ENCODE results near the gene HIVEP3. TPM values are rescaled to one million over a fixed set of nuclear protein-coding genes. Genes with fewer than 3 reads are reported as not detected.

Gene HIVEP3
- total and polyA plus RNA-seq, 2 of the 13 experiments (the other 11 are each of a cell fraction or from before 2014, with no cell fraction given), result 0.05 TPM; not detected in 1

DNA sequence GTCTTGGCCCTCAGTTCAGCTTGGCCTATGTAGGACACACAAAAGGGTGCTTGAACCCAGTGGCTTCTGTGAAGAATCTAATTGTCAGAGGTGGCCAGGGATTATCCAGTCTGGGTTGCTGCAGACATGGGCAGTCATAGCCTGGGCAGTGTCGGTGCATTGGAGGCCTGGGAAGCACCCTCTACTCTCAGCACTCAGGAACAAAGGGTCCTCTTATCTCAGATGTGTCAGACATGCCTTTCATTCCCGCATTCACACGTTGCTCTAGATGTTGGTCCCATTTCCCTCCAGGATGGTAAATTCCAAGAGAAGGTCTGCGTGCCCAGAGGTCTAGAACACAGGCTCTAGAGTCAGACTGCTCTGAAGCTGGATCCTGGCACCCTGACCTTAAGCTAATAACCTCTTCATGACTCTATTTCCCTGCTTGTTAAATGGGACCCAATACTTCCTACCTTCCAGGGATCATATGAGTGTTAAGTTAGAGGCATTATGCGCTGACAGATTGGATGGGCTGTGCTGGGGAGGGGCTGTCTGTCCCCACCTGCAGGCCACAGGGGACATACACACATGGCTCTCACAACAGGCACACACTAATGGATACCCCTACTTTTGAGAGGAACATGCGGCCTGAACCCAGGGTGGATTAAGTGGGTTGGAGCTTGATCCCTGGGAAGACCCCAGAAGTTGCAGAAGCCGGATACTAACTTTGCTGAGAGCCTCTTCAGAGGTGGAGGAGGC lies 417.8 kb downstream of the HIVEP3 start:
- WGBS (ENCODE audit: low lambda C conversion rate), result 11% methylated on average over 3 of the region's 7 CpGs
- H3K79me2 ChIP-seq (ENCODE audit: insufficient read depth, low read length), result no peaks in the 10 kb centered on the region
- H3K4me3 ChIP-seq (replicated peaks in 1 of 3; ENCODE audit: insufficient read depth in 1 of 3, low read depth in 2 of 3, low read length in 3 of 3), result no peak overlapping the region
- CTCF ChIA-PET (ENCODE audit: low intra/inter-chr PET ratio, low total read pairs), result no interaction called here
- H2AFZ ChIP-seq (ENCODE audit: low read length), result no peak overlapping the region
- H3K27me3 ChIP-seq (ENCODE audit: control insufficient read depth in 1 of 2, insufficient read depth in 2 of 2, low read length in 2 of 2), result peaks cover 0 to 16% of the 10 kb centered on the region in 2 experiments; a peak in 2 of 5 replicates
- intact Hi-C loops (cut with micrococcal nuclease; ENCODE audit: unreplicated experiment), result no loop called here
- ATAC-seq (no peak), FAIRE-seq (no peak), DNase-seq (ENCODE audit: low spot score) (peak; percentile 19)
- no peak overlapping the region for H3K27ac ChIP-seq (ENCODE audit: extremely low read length, insufficient read depth, low read length)
- no TSS peak for BruUV-seq (replicated peaks)
- H3K4me1 ChIP-seq (ENCODE audit: insufficient read depth, low read length), result no peaks in the 10 kb centered on the region
- in situ Hi-C loops (cut with HindIII; ENCODE audit: extremely low pct_ligation_motif_present, low pct_unique_long_range_greater_than_20kb), result no loop called here
- no peaks in the 10 kb centered on the region for H4K20me1 ChIP-seq (ENCODE audit: insufficient read depth, low read length)
- no peak for TF ChIP-seq RFX5 (IDR thresholded peaks at IDR 0.05; ENCODE audit: low read depth, low read length)
- TF ChIP-seq CCDC6 (CRISPR knock-in tag; IDR thresholded peaks at IDR 0.05), result no peak
- TF ChIP-seq ZNF781 (CRISPR knock-in tag; IDR thresholded peaks at IDR 0.05; ENCODE audit: borderline replicate concordance, not compliant biosample characterization), result no peak
- H3K36me3 ChIP-seq (replicated peaks in 1 of 2; ENCODE audit: control insufficient read depth in 1 of 2, insufficient read depth in 2 of 2, low read length in 2 of 2), result no peaks in the 10 kb centered on the region
- no peaks in the 10 kb centered on the region for H3K9me3 ChIP-seq (ENCODE audit: low read length)
- POLR2A ChIA-PET, result no interaction called here
- H3K9ac ChIP-seq (ENCODE audit: insufficient read depth, low read depth, low read length), result no peak overlapping the region
- H3K4me2 ChIP-seq (ENCODE audit: low read depth, low read length), result no peak overlapping the region

- FAIRE-seq (no peak), ATAC-seq (no peak), DNase-seq (ENCODE audit: low spot score) (no peak)
- intact Hi-C loops (cut with micrococcal nuclease; ENCODE audit: unreplicated experiment), result no loop called here
- H3K9me3 ChIP-seq (ENCODE audit: low read length), result no peaks in the 10 kb centered on the region
- H3K79me2 ChIP-seq (ENCODE audit: insufficient read depth, low read length), result no peaks in the 10 kb centered on the region
- in situ Hi-C loops (cut with HindIII; ENCODE audit: extremely low pct_ligation_motif_present, low pct_unique_long_range_greater_than_20kb), result no loop called here
- CTCF ChIA-PET (ENCODE audit: low intra/inter-chr PET ratio, low total read pairs), result no interaction called here
- H3K4me3 ChIP-seq (replicated peaks in 1 of 3; ENCODE audit: insufficient read depth in 1 of 3, low read depth in 2 of 3, low read length in 3 of 3), result no peak overlapping the region
- POLR2A ChIA-PET, result no interaction called here
- no peak for TF ChIP-seq GLI4 (CRISPR knock-in tag; IDR thresholded peaks at IDR 0.05; ENCODE audit: borderline replicate concordance)
- TF ChIP-seq SIN3A (IDR thresholded peaks at IDR 0.05; ENCODE audit: borderline replicate concordance, low read depth, low read length), result no peak
- TF ChIP-seq TBL1XR1 (IDR thresholded peaks at IDR 0.05; ENCODE audit: borderline replicate concordance, low read length, partially characterized antibody), result no peak
- TF ChIP-seq, protein P1, sequence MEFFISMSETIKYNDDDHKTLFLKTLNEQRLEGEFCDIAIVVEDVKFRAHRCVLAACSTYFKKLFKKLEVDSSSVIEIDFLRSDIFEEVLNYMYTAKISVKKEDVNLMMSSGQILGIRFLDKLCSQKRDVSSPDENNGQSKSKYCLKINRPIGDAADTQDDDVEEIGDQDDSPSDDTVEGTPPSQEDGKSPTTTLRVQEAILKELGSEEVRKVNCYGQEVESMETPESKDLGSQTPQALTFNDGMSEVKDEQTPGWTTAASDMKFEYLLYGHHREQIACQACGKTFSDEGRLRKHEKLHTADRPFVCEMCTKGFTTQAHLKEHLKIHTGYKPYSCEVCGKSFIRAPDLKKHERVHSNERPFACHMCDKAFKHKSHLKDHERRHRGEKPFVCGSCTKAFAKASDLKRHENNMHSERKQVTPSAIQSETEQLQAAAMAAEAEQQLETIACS (CRISPR knock-in tag; IDR thresholded peaks at IDR 0.05), result no peak
- TF ChIP-seq ATF1 (CRISPR knock-in tag; IDR thresholded peaks at IDR 0.05), result no peak
- no peak for TF ChIP-seq NR2F1 (CRISPR knock-in tag; IDR thresholded peaks at IDR 0.05)
- TF ChIP-seq NFYB (CRISPR knock-in tag; IDR thresholded peaks at IDR 0.05), result no peak
- TF ChIP-seq ZNF747 (CRISPR knock-in tag; IDR thresholded peaks at IDR 0.05; ENCODE audit: borderline replicate concordance), result no peak
- TF ChIP-seq ZNF256 (CRISPR knock-in tag; conservative IDR thresholded peaks at IDR 0.05), result no peak
- TF ChIP-seq ISX (CRISPR knock-in tag; conservative IDR thresholded peaks at IDR 0.05), result no peak
- no peak for TF ChIP-seq ZNF12 (CRISPR knock-in tag; IDR thresholded peaks at IDR 0.05)
- no peak for TF ChIP-seq MTF2 (CRISPR knock-in tag; IDR thresholded peaks at IDR 0.05; ENCODE audit: borderline replicate concordance)
- no peak overlapping the region for H2AFZ ChIP-seq (ENCODE audit: low read length)
- no peaks in the 10 kb centered on the region for H3K36me3 ChIP-seq (replicated peaks in 1 of 2; ENCODE audit: control insufficient read depth in 1 of 2, insufficient read depth in 2 of 2, low read length in 2 of 2)
- 75% methylated on average over 7 of the region's 10 CpGs for WGBS (ENCODE audit: low lambda C conversion rate)
- no peak overlapping the region for H3K9ac ChIP-seq (ENCODE audit: insufficient read depth, low read depth, low read length)
- no peak overlapping the region for H3K4me2 ChIP-seq (ENCODE audit: low read depth, low read length)
- H3K27ac ChIP-seq (ENCODE audit: extremely low read length, insufficient read depth, low read length), result no peak overlapping the region
- no peaks in the 10 kb centered on the region for H3K4me1 ChIP-seq (ENCODE audit: insufficient read depth, low read length)
- no TSS peak for BruUV-seq (replicated peaks)
- H4K20me1 ChIP-seq (ENCODE audit: insufficient read depth, low read length), result no peaks in the 10 kb centered on the region
- peaks cover 0 to 14% of the 10 kb centered on the region in 2 experiments; a peak in 2 of 5 replicates for H3K27me3 ChIP-seq (ENCODE audit: control insufficient read depth in 1 of 2, insufficient read depth in 2 of 2, low read length in 2 of 2)
These were observed 418.3 kb downstream of the HIVEP3 start for GRCh38 chr1:41500378-41500777.

All from HepG2 (cell line).